HG02840 (cell line): Measurements from ENCODE around the gene LRRC56.

ENCODE experiments used
- ATAC-seq: cut with Tn5 transposase; IDR thresholded peaks from one replicate; pipeline ENCODE4 v1.9.1; 2021; ENCODE audit warnings: mild to moderate bottlenecking, moderate library complexity, moderate number of reproducible peaks; ENCODE audit not compliant: unreplicated experiment, low FRiP score

The LRRC56 gene

GRCh38 chr11:537622-538430, 499 bp downstream of the LRRC56 start:
- ATAC-seq, result no peak

- ATAC-seq, result no peak
Observed at GRCh38 chr11:538431-539051, 1.2 kb downstream of the LRRC56 start.

GRCh38 chr11:539971-540481, 2.7 kb downstream of the LRRC56 start:
- ATAC-seq, result no peak

GRCh38 chr11:540583-541432, 3.5 kb downstream of the LRRC56 start:
- no peak for ATAC-seq

- no peak for ATAC-seq
Observed at GRCh38 chr11:541433-541885, 4.1 kb downstream of the LRRC56 start.

- ATAC-seq, result no peak
Observed at GRCh38 chr11:544817-545166, 7.5 kb downstream of the LRRC56 start.

GRCh38 chr11:545171-545570, 7.8 kb downstream of the LRRC56 start:
- no peak for ATAC-seq

- no peak for ATAC-seq
Observed at GRCh38 chr11:548700-549603, 11.6 kb downstream of the LRRC56 start.

GRCh38 chr11:550021-550745, 12.9 kb downstream of the LRRC56 start:
- ATAC-seq, result no peak

- ATAC-seq, result no peak
Observed at GRCh38 chr11:550746-551085, 13.4 kb downstream of the LRRC56 start.

- no peak for ATAC-seq
Observed at GRCh38 chr11:551131-551530, 13.8 kb downstream of the LRRC56 start.

- ATAC-seq, result no peak
Observed at GRCh38 chr11:551596-551995, 14.3 kb downstream of the LRRC56 start.

GRCh38 chr11:553083-553987, 16.0 kb downstream of the LRRC56 start:
- ATAC-seq, result no peak

- no peak for ATAC-seq
Observed at GRCh38 chr11:553988-554340, 16.6 kb downstream of the LRRC56 start.

GRCh38 chr11:554428-555226, 17.3 kb downstream of the LRRC56 start:
- no peak for ATAC-seq

- no peak for ATAC-seq
Observed at GRCh38 chr11:555227-555779, 18.0 kb downstream of the LRRC56 start.
